C4-2B (cell line): ENCODE results near the gene GNAZ.

ENCODE experiments used
- ZFX ChIP-seq: fragments of 450-650 bp; IDR thresholded peaks from 2 replicates; pipeline ENCODE4 v1.6.1; 2017
- TF ChIP-seq, protein P1 (sequence below): fragments of 450-650 bp; conservative IDR thresholded peaks from 2 replicates; pipeline ENCODE4 v1.5.1; 2017; ENCODE audit warnings: mild to moderate bottlenecking

GRCh38 chr22:23085785-23086184, 15.5 kb downstream of the GNAZ start:
- TF ChIP-seq, protein P1, sequence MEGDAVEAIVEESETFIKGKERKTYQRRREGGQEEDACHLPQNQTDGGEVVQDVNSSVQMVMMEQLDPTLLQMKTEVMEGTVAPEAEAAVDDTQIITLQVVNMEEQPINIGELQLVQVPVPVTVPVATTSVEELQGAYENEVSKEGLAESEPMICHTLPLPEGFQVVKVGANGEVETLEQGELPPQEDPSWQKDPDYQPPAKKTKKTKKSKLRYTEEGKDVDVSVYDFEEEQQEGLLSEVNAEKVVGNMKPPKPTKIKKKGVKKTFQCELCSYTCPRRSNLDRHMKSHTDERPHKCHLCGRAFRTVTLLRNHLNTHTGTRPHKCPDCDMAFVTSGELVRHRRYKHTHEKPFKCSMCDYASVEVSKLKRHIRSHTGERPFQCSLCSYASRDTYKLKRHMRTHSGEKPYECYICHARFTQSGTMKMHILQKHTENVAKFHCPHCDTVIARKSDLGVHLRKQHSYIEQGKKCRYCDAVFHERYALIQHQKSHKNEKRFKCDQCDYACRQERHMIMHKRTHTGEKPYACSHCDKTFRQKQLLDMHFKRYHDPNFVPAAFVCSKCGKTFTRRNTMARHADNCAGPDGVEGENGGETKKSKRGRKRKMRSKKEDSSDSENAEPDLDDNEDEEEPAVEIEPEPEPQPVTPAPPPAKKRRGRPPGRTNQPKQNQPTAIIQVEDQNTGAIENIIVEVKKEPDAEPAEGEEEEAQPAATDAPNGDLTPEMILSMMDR = no peak
- no peak for TF ChIP-seq ZFX
